PC-3 (cell line): ENCODE measurements around the gene GRWD1. TPM values are rescaled to one million over a fixed set of nuclear protein-coding genes. Genes with fewer than 3 reads are reported as not detected.

Experiments
- ATAC-seq: fragments of 200-7000 bp; cut with Tn5 transposase; 2 replicates; pipeline ENCODE4 v1.9.1; 2020; ENCODE audit warnings: mild to moderate bottlenecking, moderate library complexity
- BruUV-seq: library from RNA; stranded (reverse); fragments of 400-500 nt; replicated peaks from 2 replicates; lab custom pipeline; 2021; lab: Mats Ljungman, UMichigan
- CTCF ChIA-PET: fragments of 300-600 bp; sonication (Branson Sonifier 250); formaldehyde crosslinking; loops from one replicate; lab custom pipeline; 2022; ENCODE audit warnings: antibody characterized with exemption; lab: Charles Lee
- POLR2A ChIA-PET: fragments of 300-600 bp; sonication (Branson Sonifier 250); formaldehyde crosslinking; loops from one replicate; lab custom pipeline; 2022; ENCODE audit warnings: antibody characterized with exemption; ENCODE audit not compliant: unreplicated experiment; lab: Charles Lee
- DNase-seq: peaks from one replicate; pipeline ENCODE4 v3.0.0-alpha.2; 2015
- H2AFZ ChIP-seq: fragments of 300-600 bp; sonication (generic); 2 replicates; pipeline ENCODE4 v1.6.0; 2016; ENCODE audit warnings: antibody characterized with exemption, low read length
- H3F3A ChIP-seq: fragments of 300-600 bp; sonication (generic); one replicate; pipeline ENCODE4 v1.6.0; 2017; ENCODE audit warnings: antibody characterized with exemption, low read length, control low read depth, mild to moderate bottlenecking; ENCODE audit not compliant: unreplicated experiment
- H3K27ac ChIP-seq: fragments of 300-600 bp; sonication (generic); 2 replicates; pipeline ENCODE4 v1.5.1; 2016; ENCODE audit warnings: mild to moderate bottlenecking, low read length
- H3K27me3 ChIP-seq: fragments of 300-600 bp; sonication (generic); 2 replicates; pipeline ENCODE4 v1.6.1; 2016; ENCODE audit warnings: low read length, mixed read lengths
- H3K36me3 ChIP-seq: fragments of 300-600 bp; sonication (generic); 2 replicates; pipeline ENCODE4 v1.6.1; 2016; ENCODE audit warnings: low read depth, mixed run types, low read length, mixed read lengths
- H3K4me1 ChIP-seq: fragments of 300-600 bp; sonication (generic); 2 replicates; pipeline ENCODE4 v1.5.1; 2016; ENCODE audit warnings: low read length; ENCODE audit not compliant: insufficient read depth
- H3K4me2 ChIP-seq: fragments of 300-600 bp; sonication (generic); 2 replicates; pipeline ENCODE4 v1.6.0; 2016; ENCODE audit warnings: low read length
- H3K4me3 ChIP-seq: fragments of 300-600 bp; sonication (generic); 2 replicates; pipeline ENCODE4 v1.5.1; 2016; ENCODE audit warnings: mild to moderate bottlenecking, low read length, mixed read lengths
- H3K79me2 ChIP-seq: fragments of 300-600 bp; sonication (generic); 2 replicates; pipeline ENCODE4 v1.6.1; 2017; ENCODE audit warnings: low read length, mixed read lengths
- H3K9ac ChIP-seq: fragments of 300-600 bp; sonication (generic); 2 replicates; pipeline ENCODE4 v1.6.0; 2016; ENCODE audit warnings: mild to moderate bottlenecking, low read length
- H3K9me2 ChIP-seq: fragments of 300-600 bp; sonication (generic); replicated peaks from 2 replicates; pipeline ENCODE4 v1.6.1; 2016; ENCODE audit warnings: mixed run types, low read length, mixed read lengths
- H3K9me3 ChIP-seq: fragments of 300-600 bp; sonication (generic); 2 replicates; pipeline ENCODE4 v1.6.1; 2016; ENCODE audit warnings: low read length, mixed read lengths
- H4K20me1 ChIP-seq: fragments of 300-600 bp; sonication (generic); 2 replicates; pipeline ENCODE4 v1.6.1; 2016; ENCODE audit warnings: low read length, mixed read lengths
- CTCF ChIP-seq: fragments of 300-600 bp; sonication (generic); conservative IDR thresholded peaks from 2 replicates; pipeline ENCODE4 v1.5.1; 2017; ENCODE audit warnings: antibody characterized with exemption, low read depth, mild to moderate bottlenecking, low read length
- EZH2 ChIP-seq: fragments of 300-600 bp; sonication (generic); IDR thresholded peaks from one replicate; pipeline ENCODE4 v1.6.1; 2017; ENCODE audit warnings: antibody characterized with exemption, mild to moderate bottlenecking, low read length; ENCODE audit not compliant: unreplicated experiment
- EZH2phosphoT487 ChIP-seq: fragments of 300-600 bp; sonication (generic); IDR thresholded peaks from 2 replicates; pipeline ENCODE4 v1.6.1; 2018; ENCODE audit warnings: mild to moderate bottlenecking, antibody characterized with exemption, low read length, borderline replicate concordance
- intact Hi-C: fragments of 100-400 bp; cut with micrococcal nuclease; formaldehyde crosslinking; loops from 2 replicates; pipeline ENCODE4 v1.9.0; 2023
- total RNA-seq: library from RNA; depleted of rRNA; stranded (reverse); fragments of >200 nt; gene quantifications from 2 replicates; pipeline ENCODE4 v1.2.3, GENCODE V29; 2014

The GRWD1 gene
- total RNA-seq, 1 experiment from 2014 or later, result 33.2 TPM

- Histone ChIP-seq H3K27ac (no peak overlapping the region), H3K4me2 (no peak overlapping the region), H3K79me2 (peaks cover 4% of the 10 kb centered on the region; the same call in 1 of the 2 replicates), H3K4me3 (no peak overlapping the region), H3K9ac (no peak overlapping the region), H3F3A (no peaks in the 10 kb centered on the region), H2AFZ (no peak overlapping the region), H3K9me2 (no peaks in the 10 kb centered on the region), H3K36me3 (no peaks in the 10 kb centered on the region), H3K9me3 (no peaks in the 10 kb centered on the region), H4K20me1 (no peaks in the 10 kb centered on the region), H3K27me3 (no peaks in the 10 kb centered on the region), H3K4me1 (peaks cover 12% of the 10 kb centered on the region)
- intact Hi-C loops, result no loop called here
- no peak for DNase-seq
- CTCF ChIA-PET, result no interaction called here
- POLR2A ChIA-PET, result no interaction called here
- no peak for TF ChIP-seq CTCF
- TF ChIP-seq EZH2, result no peak
- no peak for TF ChIP-seq EZH2phosphoT487
- ATAC-seq, result no peak
- BruUV-seq, result no TSS peak
These were observed 52.2 kb downstream of the GRWD1 start for GRCh38 chr19:48497728-48498594.

- Histone ChIP-seq H3K27me3 (no peaks in the 10 kb centered on the region), H2AFZ (no peak overlapping the region), H3K4me3 (no peak overlapping the region), H3K9ac (no peak overlapping the region), H3K27ac (no peak overlapping the region), H3K9me2 (no peaks in the 10 kb centered on the region), H3K79me2 (peaks cover 4% of the 10 kb centered on the region; the same call in 1 of the 2 replicates), H3K4me2 (no peak overlapping the region), H3F3A (no peaks in the 10 kb centered on the region), H4K20me1 (no peaks in the 10 kb centered on the region), H3K36me3 (no peaks in the 10 kb centered on the region), H3K9me3 (no peaks in the 10 kb centered on the region), H3K4me1 (peaks cover 12% of the 10 kb centered on the region)
- CTCF ChIA-PET, result no interaction called here
- no TSS peak for BruUV-seq
- no peak for TF ChIP-seq EZH2phosphoT487
- TF ChIP-seq EZH2, result no peak
- TF ChIP-seq CTCF, result no peak
- ATAC-seq (no peak), DNase-seq (no peak)
- POLR2A ChIA-PET, result no interaction called here
- intact Hi-C loops, result no loop called here
These were observed 53.0 kb downstream of the GRWD1 start for GRCh38 chr19:48498595-48499311.
